OCI-M1 (cell line): ENCODE data around the gene FSIP2.

Experiments used
- DNase-seq: peaks from one replicate; lab custom pipeline; 2025; lab: John Stamatoyannopoulos, UW

Gene FSIP2, protein sequence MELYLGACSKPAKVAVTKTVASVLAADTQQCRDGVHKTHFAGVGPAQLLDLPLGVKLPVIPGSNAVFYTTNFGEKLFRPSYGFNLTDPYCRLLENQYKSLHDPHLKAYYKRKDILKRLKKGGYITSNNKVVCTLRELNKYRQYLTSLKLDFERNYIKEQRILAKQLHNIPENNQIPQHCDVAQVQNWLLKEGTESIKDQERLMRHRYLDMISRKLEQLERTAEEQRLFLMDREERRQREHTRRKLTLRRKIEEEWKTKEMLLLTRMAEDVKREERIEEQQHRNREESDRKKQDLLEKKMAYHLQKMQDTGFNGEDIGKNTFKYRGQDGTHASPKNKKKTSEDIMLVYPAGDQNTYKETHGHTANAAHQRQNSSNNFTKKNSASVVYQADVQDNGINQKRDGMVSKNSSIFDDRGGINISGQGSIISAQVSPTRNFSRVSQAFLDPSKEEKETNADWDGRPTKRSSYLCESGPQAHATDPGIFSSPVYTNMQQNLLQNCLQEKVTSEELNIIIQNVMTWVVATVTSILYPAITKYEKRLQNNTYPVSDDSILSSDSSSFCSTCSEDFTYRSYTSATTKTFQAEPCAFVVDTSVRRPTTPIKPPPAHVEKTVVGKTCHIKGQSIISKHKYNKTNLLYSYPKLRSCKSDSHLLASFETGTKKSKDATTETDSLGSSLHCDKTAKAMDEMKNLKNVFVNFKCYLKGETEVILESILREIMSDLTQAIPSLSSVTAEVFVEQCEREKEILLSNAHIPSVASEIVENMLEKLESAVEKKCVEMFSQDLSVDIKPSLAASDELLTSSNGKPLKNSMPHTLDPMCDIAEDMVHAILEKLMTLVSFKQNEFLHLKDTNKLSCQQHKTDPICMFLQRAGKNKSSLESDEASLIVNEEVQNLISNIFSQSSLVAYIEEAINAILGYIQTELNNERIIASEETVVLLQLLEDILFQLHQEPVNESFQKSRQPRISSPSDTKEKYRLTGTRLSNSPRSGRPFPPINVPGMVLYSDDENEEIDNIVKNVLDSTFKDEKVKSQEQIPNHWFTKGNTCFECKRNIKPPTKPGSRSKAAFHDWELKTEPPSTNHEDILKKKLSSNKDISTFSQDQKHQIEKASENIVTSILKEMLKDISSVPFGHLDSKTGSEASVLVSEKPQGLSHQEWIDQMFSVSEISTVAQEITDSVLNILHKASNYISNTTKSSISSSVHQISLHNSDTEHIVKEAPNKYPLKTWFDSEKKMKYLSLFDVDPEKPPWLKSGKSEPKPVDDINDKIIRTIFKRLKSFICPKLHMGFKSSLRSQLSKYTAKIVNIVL (N-terminal part only)

DNA sequence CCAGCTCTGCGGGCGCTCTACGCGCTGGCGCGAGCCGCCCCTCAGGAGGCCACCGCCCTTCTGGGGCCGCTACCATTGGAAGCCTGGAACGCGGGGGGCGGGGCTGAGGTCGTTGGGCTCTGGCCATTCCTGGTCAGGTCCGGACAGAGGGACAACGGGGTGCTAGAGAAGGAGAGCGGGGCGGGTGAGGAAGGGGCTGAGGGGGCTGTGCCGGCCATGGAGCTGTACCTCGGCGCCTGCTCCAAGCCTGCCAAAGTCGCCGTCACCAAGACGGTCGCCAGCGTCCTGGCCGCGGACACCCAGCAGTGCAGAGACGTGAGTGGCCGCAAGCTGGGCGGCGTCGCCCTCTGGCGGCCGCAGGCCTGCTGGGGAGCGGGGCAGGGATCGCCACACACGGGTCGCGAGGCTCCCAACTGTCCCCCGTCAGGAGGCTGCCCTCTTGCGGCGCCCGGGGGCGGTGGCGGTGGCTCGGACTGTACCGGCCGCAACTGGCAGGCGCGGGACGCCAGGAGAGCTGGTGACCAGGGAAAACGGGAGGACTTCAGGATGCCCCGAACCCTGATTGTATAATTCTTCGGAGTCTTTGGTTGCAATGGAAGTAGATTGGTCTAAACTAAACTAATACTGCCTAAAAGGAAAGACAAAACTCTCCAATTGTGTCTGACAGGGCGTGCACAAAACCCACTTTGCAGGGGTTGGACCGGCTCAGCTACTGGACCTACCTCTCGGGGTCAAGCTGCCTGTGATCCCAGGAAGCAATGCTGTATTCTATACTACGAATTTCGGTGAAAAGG is at the start of gene FSIP2:
FSIP2 (plus strand) TSS at position 126 of the 794 bp plus-strand sequence; CDS start at position 217, 91 bp downstream.
- DNase-seq = peak; percentile 92

DNA sequence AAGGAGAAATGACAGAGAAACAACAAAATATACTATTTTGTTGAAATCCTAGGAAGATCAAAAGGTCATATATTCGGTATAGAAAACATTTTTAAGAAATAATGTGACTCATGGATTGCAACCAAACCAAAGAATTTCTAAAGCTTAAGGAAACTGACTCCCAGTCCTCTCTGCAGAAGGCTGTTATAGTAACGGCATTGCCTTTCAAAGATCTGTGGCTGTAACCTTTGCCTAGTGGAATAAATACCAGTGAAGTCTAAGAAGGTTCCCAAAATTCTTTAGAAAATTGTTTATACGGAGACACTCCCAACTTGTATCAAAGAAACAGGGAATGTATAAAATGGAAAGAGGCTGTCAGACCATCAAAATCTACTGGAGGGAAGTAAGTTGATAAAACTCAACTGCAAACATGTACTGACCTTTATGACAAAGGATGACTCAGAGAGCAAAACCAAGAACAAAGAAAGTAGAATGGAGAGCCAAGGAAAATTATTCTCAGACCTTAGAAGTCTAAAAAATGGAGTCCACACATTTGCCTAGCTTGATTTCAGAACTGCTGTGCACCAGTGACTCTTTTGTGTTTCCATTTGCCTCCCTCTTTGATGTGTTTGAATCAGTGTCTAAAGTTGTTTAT is 48.6 kb upstream of the FSIP2 start:
- no peak for DNase-seq

DNA sequence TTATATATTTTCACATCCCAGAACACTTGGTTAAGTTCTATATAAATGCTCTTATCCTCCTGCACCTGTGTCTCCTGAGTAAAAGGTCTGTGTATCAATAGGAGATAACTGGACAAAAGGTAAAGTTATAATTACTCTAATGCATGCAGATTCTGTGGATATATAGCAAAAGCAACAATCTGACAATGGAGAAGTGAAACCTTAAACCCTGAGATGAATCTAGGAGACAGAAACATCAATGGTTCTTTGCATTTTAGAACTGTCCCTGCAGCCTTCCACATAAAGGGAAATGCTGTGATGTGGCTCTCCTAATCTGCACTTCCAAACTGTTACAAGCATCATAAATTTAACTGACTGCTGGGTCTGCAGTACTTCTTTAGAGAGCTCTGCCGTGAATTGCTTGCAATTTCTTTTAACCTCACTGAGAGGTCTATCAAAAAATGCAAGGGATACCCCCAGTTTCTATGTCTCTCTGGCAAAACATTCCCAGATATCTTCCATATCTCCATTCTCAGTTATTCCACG is 42.8 kb upstream of the FSIP2 start:
- DNase-seq = no peak

DNA sequence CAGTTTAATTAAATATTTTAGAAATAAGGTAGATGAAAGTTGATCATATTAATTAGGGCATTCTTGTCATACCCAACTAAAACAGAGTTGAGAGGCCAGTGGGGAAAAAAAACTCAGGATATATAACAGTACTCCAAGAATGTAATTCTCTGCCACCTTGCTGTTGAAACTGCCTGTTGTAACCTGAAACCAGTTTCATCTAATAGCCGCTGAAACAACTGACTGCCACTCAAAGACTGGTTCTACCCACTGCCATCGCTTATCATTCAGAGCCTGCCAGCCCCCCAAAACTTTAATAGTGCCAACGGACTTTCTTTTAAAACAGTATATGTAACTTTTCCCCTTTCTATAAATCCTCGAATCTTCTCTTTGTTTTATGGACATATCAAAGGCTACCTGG is 37.7 kb upstream of the FSIP2 start:
- DNase-seq = no peak

DNA sequence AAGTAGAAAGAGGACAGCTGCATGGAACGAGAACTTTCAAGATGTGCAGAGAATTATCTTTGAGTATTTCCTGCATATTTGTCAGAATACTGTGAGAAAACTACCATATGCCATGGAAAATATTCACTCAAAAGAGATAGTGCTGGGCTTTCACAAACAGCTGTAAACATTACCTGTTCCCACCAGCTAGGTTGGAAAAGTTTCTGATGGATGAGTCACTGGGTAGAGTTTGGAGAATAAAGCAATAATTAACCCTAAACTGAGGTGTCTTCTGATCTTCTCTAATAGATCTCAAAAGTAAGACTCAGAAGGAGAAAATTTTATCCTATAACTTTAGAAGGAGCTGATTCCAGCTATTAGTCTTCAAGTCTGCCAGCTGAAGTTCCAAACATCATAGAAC is 3.9 kb upstream of the FSIP2 start:
- no peak for DNase-seq

DNA sequence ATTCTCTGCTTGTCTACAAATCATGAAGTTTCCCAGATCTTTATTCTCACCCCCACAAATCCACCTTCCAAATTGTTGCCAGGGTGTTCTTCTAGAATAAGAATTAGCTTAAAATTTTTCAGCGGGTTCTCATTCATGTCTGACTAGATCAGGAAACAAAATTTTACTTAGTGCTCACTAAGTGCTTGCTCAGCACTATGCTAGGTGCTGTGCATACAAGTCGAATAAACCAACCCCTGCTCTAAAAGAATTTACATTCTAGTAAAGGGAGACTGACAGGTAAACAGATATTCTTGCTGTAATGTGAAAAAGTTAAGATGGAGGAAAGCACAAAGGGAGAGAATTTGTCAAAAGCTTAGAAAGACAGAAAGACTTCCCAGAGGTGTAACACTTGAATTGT is 2.4 kb upstream of the FSIP2 start:
- DNase-seq = no peak

DNA sequence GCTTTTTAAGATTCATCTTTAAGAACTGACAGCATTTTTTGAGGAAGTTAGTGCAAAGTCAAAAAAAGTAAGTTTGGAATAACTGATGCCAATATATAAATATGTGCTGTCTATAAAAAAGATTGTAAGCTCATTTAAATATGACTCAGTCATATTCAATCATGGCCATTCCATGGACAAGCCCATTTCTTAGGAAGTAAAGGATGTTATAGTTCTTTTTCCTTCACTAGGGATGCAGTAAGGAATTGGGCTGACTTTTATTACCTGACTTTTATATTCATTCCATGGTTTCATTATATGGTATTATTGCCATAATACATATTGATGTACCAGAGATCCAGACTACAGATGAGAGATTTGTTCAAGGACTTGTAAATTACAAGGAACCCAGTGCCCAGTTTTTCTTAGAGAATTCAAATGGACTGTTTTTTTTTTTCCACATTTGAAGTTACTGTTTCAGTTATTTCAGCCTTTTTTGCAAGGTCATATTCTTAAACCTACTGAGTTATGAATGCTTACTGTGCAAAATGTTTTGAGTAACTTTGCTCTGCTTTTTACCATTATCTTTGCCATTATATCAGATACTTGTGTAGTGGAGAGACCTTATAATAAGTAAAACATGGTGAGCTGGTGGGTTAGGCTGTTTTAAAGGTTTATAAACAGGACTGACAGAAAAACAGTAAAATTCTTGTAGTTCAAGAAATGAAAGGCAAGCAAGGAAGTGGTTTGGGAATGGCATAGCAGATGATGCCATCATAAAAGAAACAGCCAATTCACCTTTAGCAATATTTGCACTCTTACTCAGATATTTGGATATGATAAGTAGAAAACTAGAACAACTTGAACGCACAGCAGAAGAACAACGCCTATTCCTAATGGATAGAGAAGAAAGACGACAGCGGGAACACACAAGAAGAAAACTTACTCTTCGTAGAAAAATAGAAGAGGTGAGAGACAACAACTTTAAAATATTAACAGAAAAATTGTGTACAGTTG is 7.6 kb downstream of the FSIP2 start:
- no peak for DNase-seq

DNA sequence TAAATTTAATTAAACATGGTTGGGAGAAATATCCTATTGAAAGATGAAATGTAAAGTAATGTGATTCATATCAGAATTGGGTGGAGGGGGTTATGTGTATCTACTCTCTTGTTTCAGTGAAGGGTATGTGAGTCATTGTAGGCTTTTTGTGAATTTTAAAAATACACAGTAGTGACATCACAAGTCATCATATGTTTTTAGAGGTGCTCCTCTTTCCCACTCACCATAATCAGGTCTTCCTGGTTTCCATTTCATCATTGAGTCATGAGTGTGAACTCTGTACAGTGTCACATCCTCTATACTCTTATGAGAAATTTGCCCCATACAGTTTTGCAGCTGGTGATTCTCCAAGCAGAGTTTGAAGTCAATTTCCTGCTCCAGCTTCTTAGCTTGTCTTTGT is 18.8 kb downstream of the FSIP2 start:
- no peak for DNase-seq

DNA sequence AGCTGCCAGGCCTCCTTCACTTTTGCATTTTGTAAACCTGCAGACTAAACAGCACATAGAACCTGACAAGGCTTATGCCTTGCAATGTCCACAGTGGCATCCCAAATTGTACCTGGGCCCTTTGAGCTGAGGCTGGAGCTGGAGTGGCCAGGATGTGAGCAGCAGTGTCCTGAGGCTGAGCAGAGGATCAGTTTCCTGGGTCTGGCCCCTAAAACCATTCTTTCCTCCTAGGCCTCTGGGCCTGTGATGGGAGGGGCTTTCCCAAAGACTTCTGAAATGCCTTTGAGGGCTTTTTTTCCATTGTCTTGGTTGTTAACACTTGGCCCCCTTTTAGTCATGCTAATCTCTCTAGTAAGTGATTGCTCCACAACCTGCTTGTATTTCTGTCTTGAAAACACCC is 32.8 kb downstream of the FSIP2 start:
- no peak for DNase-seq

DNA sequence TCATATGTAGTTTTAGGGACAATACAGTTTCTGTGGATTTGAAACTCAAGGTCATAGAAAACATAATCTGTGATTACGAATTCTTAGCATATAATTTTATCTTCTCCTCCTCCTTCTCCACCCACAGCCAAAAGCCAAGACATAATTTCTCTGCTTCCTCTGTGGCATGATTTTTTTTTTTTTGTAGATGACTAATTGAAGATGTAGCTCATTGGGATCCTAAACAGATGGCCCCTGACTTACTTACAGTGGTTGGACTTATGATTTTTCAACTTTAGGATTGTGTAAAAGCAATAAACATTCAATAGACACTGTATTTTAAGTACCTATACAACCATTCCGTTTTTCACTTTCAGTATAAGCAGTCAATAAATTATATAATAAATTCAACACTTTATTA is 42.3 kb downstream of the FSIP2 start:
- DNase-seq = no peak

DNA sequence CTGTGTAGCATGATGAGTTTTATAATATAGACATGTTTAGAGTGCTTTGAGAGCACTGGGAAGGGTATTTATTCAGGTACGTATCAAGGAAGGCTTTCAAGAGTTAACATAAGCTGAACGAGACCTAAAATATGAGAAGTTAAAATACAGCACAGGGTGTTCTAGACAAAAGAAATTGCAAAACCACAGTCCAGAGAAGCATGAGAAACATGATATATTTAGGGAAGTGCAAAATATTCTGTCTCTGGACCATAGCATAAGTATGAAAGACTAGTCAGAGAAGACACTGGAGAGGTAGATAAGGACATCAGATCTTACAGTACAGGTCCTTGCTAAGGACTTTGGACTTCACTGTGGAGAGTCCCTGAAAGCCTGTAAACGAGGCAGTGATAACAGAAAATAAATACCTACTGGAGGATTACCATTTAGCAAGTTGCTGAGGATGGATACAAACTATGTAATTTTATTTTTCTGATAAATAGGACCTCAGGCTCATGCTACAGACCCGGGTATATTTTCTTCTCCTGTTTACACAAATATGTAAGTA is 43.7 kb downstream of the FSIP2 start:
- peak; percentile 18 for DNase-seq

DNA sequence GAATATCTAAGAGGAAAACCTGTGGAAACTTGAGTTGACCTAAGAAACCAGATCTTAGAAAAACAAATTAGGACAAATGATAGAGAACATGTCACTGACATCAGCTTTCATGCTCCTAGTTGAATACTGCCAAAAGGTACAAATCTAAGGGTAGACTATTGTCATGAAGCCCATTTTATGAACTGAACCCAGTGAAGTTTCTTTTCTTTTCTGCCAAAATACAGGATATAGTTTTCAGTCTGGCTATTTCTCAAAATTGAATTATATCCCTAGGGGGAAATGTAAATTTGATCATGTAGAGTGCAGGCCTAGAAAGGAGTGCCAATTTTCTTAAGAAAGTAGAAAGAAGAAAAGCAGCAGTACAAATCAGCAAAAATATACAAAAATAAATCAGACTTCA is 46.6 kb downstream of the FSIP2 start:
- DNase-seq = no peak

DNA sequence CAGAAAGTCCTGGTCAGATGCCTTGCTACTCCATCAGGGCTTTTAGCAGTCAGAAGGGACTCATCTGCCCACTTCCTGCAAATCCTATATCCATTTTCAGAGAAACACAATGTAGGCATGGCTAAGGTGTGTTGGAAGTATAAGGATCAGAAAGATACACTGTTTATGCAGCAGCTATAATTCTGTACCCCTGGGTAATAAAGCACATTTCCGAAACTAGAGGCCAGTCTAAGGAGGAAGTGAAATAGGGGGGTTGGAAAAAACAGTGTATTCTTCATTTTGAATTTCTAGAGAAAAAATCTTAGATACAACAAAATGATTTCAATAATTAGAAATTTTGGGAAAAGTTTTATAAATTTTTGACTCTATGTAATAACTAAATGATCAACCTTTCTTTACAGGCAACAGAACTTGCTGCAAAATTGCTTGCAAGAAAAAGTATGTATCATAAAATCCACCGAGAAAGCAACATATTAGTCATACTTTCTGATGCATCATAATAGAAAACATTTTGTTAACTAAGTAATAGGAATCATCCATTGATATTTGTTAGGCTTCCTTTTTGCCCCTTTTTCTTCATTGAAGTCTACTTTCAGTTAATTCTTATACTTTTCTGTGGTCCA is 47.4 kb downstream of the FSIP2 start:
- no peak for DNase-seq

DNA sequence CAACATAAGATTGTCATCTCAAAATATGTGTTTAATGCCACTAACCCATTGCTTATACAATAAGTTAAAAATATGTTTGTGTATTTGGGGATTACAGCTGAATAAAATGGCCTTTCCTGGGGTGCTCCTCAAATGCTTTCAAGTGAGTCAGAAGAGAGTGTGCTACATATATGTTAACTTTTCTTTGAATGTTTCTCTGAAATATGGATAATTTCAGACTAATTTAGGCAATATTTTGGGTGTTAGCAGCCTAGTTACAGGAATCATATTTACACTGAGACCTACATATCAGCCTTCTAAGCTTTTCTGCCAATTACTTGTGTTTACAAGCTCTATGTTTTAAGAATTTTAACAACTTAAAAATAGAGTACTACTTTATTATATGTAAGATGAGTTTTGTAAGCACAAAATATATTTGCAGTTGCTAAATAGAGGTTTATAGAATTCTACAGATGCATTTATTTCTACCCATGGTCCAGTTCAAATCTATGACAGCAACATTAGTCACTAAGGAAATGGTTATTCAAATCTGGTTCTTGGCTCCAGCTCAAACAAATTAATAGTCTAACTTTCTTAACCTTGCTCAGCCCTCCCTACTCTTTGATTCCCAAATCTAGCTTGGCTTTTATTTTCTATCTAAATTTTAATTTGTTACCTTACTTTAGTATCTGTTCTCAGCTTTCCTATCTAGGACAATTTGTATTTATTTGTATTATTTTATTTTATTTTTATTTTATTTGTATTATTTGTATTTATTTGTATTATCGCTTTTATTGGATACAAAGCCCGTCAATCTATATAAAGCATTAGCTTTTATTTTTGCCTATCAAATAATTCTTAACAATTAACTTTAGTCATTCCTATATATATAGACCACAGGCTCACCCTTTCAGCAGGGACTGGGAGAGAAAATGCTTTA is 48.9 kb downstream of the FSIP2 start:
- DNase-seq = no peak

DNA sequence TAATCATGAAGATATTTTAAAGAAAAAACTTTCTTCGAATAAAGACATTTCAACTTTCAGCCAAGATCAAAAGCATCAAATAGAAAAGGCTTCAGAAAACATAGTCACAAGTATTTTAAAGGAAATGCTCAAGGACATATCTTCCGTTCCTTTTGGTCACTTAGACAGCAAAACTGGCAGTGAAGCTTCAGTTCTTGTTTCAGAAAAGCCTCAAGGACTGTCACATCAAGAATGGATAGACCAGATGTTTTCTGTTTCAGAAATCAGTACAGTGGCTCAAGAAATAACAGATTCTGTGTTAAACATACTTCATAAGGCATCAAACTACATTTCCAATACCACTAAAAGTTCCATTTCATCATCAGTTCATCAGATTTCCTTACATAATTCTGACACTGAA is 51.8 kb downstream of the FSIP2 start:
- no peak for DNase-seq

DNA sequence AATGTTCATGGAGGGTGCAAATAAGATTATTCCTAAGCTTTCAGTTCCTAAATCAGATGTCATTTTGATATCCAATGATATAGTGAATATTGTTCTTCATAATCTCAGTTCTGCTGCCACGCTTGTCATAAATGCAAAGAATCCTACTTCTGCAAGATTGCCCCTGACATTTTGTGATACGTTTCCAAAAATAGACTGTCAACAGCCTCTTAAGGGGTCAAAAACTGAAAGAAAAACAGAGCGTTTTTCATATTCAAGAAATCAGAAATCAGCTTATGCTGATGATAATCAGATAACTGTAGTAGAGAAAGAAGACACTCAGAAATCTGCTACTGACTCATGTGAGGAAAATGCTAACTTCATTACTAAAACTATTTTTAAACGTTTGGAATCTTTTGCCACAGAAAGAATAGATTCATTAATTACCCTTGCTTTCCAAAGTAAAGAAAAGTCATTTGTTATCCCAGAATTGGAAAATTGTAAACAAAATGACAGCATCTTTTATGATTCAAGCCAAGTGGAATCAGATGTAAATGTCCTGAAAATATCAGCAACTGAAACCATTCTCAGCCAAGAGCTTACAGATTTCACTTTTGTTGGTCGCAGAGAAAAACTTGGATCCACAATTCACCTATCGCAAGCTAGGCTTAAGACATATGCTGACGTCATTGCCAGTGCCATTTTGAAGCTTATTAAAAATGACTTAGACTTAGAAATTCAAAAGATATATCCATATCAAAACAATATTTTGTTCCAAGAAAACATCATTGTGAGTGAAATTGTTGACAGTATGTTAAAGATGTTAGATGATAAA is 55.1 kb downstream of the FSIP2 start:
- no peak for DNase-seq

DNA sequence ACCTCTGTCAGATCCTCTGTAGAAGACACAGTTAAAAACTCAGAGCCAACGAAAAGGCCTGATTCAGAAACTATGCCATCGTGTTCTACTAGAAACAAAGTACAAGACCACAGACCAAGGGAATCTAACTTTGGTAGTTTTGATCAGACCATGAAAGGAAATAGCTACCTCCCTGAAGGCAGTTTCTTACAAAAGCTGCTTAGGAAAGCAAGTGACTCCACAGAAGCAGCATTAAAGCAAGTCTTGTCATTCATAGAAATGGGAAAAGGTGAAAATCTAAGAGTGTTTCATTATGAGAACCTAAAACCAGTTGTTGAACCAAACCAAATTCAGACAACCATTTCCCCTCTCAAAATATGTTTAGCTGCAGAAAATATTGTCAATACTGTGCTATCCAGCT is 58.2 kb downstream of the FSIP2 start:
- DNase-seq = no peak
